HepG2 (cell line): ENCODE measurements around the gene ADSS1. TPM values are rescaled to one million over a fixed set of nuclear protein-coding genes. Genes with fewer than 3 reads are reported as not detected.
A peak's percentile ranks its signal among the peaks of the same experiment; 100 is the strongest.

Source experiments
- ATF1 ChIP-seq: IDR thresholded peaks from 2 replicates; pipeline ENCODE4 v1.6.1; 2016; ENCODE audit warnings: mild to moderate bottlenecking, control low read depth
- MLXIP ChIP-seq: sonication (generic); formaldehyde crosslinking; IDR thresholded peaks from 2 replicates; pipeline ENCODE4 v1.9.0; 2021; ENCODE audit warnings: missing genetic modification reagents, borderline replicate concordance
- SP2 ChIP-seq: sonication (generic); formaldehyde crosslinking; IDR thresholded peaks from 2 replicates; pipeline ENCODE4 v1.5.1; 2020; ENCODE audit warnings: mild to moderate bottlenecking, missing genetic modification reagents
- THAP9 ChIP-seq: sonication (generic); formaldehyde crosslinking; IDR thresholded peaks from 2 replicates; pipeline ENCODE4; 2020; ENCODE audit warnings: missing genetic modification reagents, mild to moderate bottlenecking, borderline replicate concordance
- ZFP36 ChIP-seq: fragments of 150-350 bp; IDR thresholded peaks from 2 replicates; pipeline ENCODE4 v1.6.1; 2018; ENCODE audit warnings: borderline replicate concordance, low read length, low read depth; ENCODE audit not compliant: partially characterized antibody
- ZNF10 ChIP-seq: sonication (generic); formaldehyde crosslinking; IDR thresholded peaks from 2 replicates; pipeline ENCODE4 v1.4.0; 2020; ENCODE audit warnings: mild to moderate bottlenecking, low read depth, missing genetic modification reagents, borderline replicate concordance
- ZNF264 ChIP-seq: sonication (generic); formaldehyde crosslinking; IDR thresholded peaks from 2 replicates; pipeline ENCODE4 v1.4.0; 2020; ENCODE audit warnings: missing genetic modification reagents
- ZNF350 ChIP-seq: sonication (generic); formaldehyde crosslinking; IDR thresholded peaks from 2 replicates; pipeline ENCODE4 v1.4.0; 2020; ENCODE audit warnings: mild to moderate bottlenecking, low read depth, missing genetic modification reagents, borderline replicate concordance
- ZNF431 ChIP-seq: sonication (generic); formaldehyde crosslinking; IDR thresholded peaks from 2 replicates; pipeline ENCODE4 v1.9.0; 2022; ENCODE audit warnings: missing genetic modification reagents, low read depth, mild to moderate bottlenecking, borderline replicate concordance
- ZNF607 ChIP-seq: sonication (generic); formaldehyde crosslinking; IDR thresholded peaks from 2 replicates; pipeline ENCODE4 v1.5.1; 2020; ENCODE audit warnings: missing genetic modification reagents, mild to moderate bottlenecking, borderline replicate concordance
- ZNF687 ChIP-seq: sonication (generic); formaldehyde crosslinking; IDR thresholded peaks from 2 replicates; pipeline ENCODE4 v1.5.1; 2020; ENCODE audit warnings: mild to moderate bottlenecking, missing genetic modification reagents, moderate library complexity
- ZNF7 ChIP-seq: IDR thresholded peaks from 2 replicates; pipeline ENCODE4 v1.6.1; 2016; ENCODE audit warnings: missing biosample characterization, missing genetic modification reagents
- ZNF83 ChIP-seq: sonication (generic); formaldehyde crosslinking; IDR thresholded peaks from 2 replicates; pipeline ENCODE4 v1.4.0; 2020; ENCODE audit warnings: missing genetic modification reagents, mild to moderate bottlenecking, borderline replicate concordance
- polyA plus RNA-seq, 8 experiments: library from polyadenylated mRNA; depleted of rRNA in 3 of 8; stranded (reverse) in 7 of 8; unstranded in 1 of 8; fragments of >200 nt; fragmentation: Illumina TruSeq in 4 of 8; extraction: Trizol in 4 of 8; gene quantifications; 2 replicates each; pipeline versions ENCODE4 v1.2.1 to v1.2.3, GENCODE V29; 2011 to 2016; ENCODE audit warnings: low read depth in 4 of 8, missing spikeins in 1 of 8, mixed read lengths in 1 of 8; ENCODE audit not compliant: insufficient read depth in 1 of 8
- total RNA-seq, 5 experiments: library from RNA; depleted of rRNA; stranded (reverse); fragments of >200 nt; fragmentation: Illumina TruSeq; extraction: Trizol; gene quantifications; 2 replicates each; pipeline ENCODE4 v1.2.3, GENCODE V29; 2016; ENCODE audit warnings: low read depth in 1 of 5
- TF ChIP-seq, protein P1 (sequence below): IDR thresholded peaks from 2 replicates; pipeline ENCODE4 v1.6.1; 2016; ENCODE audit warnings: low read depth, missing genetic modification reagents, missing compliant biosample characterization

Gene ADSS1
- total and polyA plus RNA-seq, 2 of the 13 experiments (the other 11 are each of a cell fraction or from before 2014, with no cell fraction given), result 1.0 to 36.7 TPM

GRCh38 chr14:104794099-104794498 is 70.1 kb downstream of the ADSS1 start (continued):
- TF ChIP-seq ZNF687 (peak; percentile 79), ZNF10 (no peak), ZNF350 (CRISPR knock-in tag) (peak; percentile 54; the same call in 1 of the 2 replicates), SP2 (CRISPR knock-in tag) (no peak), ZNF607 (no peak), ATF1 (CRISPR knock-in tag) (no peak), ZNF7 (CRISPR knock-in tag) (no peak), THAP9 (CRISPR knock-in tag) (no peak), ZNF83 (no peak), ZNF264 (CRISPR knock-in tag) (no peak), ZNF431 (no peak), MLXIP (CRISPR knock-in tag) (no peak), ZFP36 (no peak)
- TF ChIP-seq, protein P1, sequence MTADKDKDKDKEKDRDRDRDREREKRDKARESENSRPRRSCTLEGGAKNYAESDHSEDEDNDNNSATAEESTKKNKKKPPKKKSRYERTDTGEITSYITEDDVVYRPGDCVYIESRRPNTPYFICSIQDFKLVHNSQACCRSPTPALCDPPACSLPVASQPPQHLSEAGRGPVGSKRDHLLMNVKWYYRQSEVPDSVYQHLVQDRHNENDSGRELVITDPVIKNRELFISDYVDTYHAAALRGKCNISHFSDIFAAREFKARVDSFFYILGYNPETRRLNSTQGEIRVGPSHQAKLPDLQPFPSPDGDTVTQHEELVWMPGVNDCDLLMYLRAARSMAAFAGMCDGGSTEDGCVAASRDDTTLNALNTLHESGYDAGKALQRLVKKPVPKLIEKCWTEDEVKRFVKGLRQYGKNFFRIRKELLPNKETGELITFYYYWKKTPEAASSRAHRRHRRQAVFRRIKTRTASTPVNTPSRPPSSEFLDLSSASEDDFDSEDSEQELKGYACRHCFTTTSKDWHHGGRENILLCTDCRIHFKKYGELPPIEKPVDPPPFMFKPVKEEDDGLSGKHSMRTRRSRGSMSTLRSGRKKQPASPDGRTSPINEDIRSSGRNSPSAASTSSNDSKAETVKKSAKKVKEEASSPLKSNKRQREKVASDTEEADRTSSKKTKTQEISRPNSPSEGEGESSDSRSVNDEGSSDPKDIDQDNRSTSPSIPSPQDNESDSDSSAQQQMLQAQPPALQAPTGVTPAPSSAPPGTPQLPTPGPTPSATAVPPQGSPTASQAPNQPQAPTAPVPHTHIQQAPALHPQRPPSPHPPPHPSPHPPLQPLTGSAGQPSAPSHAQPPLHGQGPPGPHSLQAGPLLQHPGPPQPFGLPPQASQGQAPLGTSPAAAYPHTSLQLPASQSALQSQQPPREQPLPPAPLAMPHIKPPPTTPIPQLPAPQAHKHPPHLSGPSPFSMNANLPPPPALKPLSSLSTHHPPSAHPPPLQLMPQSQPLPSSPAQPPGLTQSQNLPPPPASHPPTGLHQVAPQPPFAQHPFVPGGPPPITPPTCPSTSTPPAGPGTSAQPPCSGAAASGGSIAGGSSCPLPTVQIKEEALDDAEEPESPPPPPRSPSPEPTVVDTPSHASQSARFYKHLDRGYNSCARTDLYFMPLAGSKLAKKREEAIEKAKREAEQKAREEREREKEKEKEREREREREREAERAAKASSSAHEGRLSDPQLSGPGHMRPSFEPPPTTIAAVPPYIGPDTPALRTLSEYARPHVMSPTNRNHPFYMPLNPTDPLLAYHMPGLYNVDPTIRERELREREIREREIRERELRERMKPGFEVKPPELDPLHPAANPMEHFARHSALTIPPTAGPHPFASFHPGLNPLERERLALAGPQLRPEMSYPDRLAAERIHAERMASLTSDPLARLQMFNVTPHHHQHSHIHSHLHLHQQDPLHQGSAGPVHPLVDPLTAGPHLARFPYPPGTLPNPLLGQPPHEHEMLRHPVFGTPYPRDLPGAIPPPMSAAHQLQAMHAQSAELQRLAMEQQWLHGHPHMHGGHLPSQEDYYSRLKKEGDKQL (CRISPR knock-in tag), result no peak
